Tibial nerve (tissue), 3 donors: ENCODE results near the gene CRYBG1.

Experiments
- CTCF ChIP-seq, 5 experiments: fragments of 200-600 bp in 3 of 5; fragments of 450-650 bp in 2 of 5; sonication (generic) in 3 of 5; IDR thresholded peaks; one replicate each; pipeline ENCODE4 v1.5.1; 2016 to 2019; ENCODE audit warnings: antibody characterized with exemption in 5 of 5, mild to moderate bottlenecking in 3 of 5, moderate library complexity in 2 of 5
- POLR2A ChIP-seq, 2 donors: fragments of 450-650 bp; IDR thresholded peaks; one replicate each; pipeline ENCODE4 v1.6.1; 2017; ENCODE audit warnings: antibody characterized with exemption in 2 of 2, mild to moderate bottlenecking in 2 of 2, moderate library complexity in 2 of 2

DNA sequence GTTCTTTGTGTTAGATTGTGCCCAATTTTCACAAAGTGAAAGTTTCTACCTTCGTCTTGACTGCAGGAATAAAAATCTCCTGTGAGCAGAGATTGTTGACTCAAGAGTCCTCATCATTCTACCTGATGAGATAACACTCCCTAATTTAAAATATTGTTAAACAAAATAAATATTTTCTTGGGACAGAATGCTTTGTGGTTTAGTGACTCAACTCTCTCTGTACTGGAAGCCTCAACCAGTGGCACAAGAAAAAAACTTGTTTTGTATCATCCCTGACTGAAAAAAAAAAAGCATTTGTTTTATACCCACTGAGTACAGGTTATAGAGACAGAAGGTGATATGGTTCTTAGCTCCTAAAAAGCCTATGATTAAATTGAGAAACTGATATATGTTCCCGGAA, 78.9 kb downstream of the CRYBG1 start:
- TF ChIP-seq CTCF (IDR thresholded peaks at IDR 0.05) = no peak
- no peak for TF ChIP-seq POLR2A (IDR thresholded peaks at IDR 0.05)
